HG03025 (cell line): Measurements from ENCODE around the gene SLC9A7.
"Not testable (repeated sequence)": the region's sequence is repeated elsewhere in the genome, so short reads cannot be mapped to it uniquely, and the experiment has no call there.

Experiments used
- ATAC-seq: cut with Tn5 transposase; IDR thresholded peaks from one replicate; pipeline ENCODE4 v1.9.1; 2021; ENCODE audit warnings: mild to moderate bottlenecking, moderate library complexity; ENCODE audit not compliant: unreplicated experiment, low FRiP score

SLC9A7 gene

DNA sequence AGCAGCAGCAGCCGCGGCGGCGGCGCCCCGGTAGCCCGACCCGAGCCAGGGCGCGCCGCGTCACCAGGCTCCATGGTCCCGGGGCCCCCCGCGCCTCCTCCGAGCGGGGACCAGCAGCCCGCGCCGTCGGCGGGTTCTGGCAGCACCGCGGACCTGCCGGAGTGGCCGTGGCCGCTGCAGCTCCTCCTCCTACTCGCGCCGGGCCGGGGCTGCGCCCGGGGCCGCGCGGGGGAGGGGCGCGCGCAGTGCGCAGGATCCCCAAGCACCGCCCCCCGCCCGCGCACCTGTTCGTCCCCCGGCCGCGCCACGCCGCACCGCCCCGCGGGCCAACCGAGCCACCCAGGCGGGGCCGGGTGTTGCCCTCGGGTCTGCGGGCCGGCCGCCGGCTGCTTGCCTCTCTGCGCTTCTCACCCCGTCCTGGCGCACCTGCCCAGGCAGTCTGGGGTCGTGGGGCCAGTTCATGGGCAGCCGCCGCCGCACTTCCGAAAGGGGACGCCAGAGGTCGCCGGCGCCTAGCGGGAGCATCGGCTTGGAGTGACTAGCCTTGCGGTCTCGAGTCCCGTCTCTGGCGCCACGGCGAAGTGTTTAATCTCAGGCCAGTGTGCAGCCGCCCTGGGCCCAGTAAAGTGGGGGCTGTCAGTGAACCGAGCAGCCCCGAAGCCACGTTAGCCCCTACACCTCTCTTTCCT lies at the start of gene SLC9A7:
TSS of gene SLC9A7 (minus strand) at position 163 of the 689 bp plus-strand sequence. CDS start at position 74, 89 bp downstream.
- ATAC-seq = peak; percentile 59

DNA sequence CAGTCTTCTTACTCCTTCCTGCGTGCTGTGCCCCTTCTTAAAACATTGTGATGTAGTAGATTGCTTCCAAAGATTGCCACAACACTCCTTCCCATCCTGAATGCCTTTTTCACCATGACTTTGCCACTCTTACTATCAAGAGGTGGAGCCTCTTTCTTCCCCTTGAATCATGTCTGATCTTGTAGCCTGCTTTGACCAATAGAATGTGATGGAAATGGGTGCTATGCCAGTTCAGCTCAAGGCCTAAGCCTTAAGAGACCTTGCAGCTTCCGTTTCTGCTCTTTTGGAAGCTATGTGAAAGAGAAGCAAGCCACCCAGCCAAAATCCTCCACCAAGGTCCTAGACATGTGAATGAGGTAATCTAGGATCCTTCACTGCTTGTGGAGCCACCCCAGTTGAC lies 46.4 kb upstream of the SLC9A7 start:
- no peak for ATAC-seq

DNA sequence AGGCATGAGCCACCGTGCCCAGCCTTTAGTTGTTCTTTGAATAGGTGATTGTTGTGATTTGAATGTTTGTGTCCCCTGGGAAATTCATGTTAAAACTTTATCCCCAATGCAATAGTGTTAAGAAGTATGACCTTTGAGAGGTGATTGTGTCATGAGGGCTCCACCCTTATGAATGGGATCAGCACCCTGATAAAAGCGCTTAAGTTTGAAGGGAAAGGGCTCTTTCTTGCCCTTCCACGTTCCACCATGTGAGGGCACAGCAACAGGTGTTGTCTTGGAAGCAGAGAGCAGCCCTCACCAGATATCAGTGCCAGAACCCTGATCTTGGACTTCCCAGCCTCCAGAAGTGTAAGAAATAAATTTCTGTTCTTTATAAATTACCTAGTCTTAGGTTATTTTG lies 44.2 kb upstream of the SLC9A7 start:
- no peak for ATAC-seq

DNA sequence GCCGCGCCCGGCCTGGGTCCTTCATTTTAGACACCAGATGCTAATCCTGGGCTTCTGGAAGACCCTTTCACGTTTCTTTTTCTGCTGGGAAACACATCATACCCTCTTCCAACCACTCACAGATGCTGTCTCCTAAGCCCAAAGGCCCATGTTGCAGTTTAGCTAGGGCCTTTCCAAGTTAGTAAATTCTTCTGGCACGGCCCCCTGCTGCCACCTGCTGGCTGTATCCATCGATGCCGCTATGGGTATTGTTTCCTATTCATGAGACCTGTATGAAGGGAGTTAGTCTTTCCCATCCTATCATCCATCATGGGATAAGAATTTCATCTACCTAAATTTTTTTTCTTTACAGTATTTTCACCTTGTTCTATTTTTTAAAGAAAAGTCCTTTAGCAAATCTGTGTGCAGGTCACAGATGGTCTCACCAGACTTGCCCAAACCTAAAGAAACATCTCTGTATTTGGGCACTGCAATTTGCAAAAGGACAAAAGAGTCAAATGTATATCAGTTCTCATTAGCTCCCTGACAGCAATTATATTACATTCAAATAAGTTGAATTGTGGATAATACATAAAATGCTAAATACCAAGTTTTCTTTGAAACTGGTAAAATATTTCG lies 37.8 kb upstream of the SLC9A7 start:
- ATAC-seq = no peak

DNA sequence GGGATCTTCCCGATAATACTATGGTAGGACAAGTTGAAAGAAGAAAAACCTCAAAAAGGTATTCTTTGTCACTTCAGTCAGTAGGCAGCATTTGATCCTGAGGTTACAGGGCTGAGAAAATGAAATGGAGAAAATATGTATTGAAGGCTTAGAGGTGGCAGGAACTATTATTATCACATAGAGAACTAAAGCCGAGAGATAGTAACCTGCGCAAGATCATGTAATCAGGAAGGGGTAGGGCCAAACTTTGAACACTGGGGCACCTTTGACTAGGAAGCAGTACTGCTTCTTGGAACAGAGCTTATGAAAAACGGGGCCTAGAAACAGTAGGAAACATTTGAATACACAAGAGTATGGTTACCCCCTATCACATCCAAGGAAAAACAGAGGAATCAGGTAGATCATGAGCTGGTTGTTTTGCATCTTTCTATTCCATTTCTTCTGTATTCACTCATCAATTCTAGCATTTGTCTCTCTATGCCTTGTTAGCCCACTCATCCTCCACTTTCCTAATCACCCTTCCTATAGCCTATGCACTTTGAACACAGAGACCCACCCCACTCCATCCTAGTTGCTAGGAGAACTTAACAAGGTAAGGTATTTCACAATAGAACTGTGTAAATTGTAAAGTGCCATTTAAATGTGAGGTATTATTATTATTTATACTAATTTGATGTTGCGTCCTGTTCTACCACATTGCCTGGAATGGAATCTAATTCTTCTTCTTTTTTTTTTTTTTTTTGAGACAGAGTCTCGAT lies 34.6 kb upstream of the SLC9A7 start:
- no peak for ATAC-seq

DNA sequence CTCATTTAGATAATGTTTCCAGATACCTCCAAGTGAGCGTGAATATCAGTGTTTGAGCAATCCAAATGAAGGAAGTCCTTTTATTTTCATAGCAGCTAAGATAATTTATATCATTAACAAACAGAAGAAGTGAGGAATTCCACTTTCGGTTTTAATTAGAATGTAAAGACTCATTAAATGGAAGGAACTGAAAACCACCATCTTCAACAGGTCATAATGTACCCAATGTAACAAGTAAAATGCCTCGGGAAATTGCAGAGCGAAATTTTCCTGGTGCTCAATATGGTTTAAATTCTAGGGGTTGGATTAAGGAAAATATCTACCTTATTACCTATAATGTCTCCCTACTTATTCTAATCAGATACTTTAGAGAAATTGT lies 33.9 kb upstream of the SLC9A7 start:
- no peak for ATAC-seq

DNA sequence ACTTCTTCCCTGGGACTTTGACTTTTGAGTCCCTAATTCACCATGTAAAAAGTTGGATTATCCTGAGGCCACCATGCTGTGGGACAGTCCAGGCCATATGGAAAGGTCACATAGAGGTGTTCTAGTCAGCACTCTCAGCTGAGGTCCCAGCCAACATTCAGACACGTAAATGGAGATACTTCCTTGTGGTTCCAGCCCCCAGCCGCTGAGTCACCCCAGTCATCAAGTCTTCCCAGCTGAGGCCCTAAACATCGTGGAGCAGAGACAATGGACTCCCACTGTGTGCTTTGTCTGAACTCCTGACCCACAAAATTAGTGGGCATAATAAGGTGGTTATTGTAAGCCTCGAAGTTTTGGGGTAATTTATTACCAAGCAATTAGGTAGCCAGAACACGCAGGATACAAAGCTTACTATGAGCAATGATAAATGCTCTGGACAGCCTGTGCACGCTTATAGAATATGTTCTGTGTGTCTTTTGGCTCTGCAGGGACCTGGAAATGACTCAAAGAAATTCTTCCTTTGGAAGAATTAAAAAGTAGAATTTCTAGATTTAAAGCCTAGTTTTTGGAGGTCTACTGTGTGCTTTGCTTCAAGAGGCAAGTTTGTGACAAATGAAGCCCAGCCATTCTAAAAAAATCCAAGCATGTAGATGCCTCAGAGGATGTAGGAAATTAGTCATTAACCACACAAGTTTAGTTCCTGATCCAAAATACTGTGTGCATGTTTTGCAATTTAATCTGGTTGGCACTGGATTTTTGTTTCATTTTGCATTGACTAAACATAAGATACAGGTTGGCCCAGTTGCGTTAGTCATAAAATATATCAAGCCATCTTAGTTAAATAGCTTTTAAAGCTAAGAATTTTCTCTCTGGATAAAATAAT lies 33.2 kb upstream of the SLC9A7 start:
- no peak for ATAC-seq

DNA sequence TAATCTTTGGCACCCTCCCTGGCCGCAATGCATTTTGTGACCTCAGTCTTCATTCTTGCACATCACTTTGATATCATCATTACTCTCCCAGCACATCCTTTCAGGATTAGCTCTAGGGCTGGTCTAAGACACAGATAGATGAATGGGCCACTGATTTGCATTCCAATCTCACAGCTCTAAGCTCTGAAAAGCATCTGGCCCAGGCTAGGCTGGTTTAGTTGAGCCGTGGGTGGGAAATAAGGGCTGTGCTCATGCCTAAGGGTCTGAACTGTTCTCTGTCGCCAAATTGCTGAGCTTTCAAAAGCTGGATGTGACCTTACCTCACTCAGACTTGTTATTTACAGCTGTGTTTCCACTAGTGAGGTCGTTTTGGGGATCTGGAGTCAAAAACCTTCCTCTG lies 30.0 kb upstream of the SLC9A7 start:
- ATAC-seq = no peak

DNA sequence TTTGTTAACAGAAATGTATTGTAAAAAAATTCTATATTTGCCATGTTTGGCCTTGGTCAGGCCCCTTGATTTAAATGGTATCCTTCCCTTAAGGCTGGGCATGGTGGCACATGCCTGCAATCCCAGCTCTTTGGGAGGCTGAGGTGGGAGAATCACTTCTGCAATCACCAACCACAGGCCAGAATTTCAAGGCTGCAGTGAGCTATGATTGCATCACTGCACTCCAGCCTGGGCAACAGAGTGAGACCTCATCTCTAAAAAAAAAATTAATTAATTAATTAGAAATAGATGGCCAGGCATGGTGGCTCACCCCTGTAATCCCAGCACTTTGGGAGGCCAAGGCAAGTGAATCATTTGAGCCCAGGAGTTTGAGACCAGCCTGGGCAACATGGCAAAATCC lies 25.5 kb upstream of the SLC9A7 start:
- ATAC-seq = not testable (repeated sequence)

DNA sequence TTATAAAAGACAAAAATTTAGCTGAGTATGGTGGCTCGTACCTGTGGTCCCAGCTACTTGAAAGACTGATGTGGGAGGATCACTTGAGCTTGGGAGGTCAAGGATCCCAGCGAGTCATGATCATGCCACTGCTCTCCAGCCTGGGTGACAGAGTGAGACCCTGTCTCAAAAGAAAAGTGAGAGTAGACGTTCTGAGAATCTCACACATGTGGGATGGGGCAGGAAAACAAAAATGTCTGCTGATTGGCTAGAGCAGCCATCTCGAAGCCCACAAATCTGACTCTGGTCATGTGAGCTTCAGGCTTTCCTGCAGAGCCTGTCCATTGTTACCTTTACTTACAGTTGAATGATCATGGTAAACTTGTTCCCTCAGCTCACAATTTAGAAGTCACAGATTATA lies 23.1 kb upstream of the SLC9A7 start:
- ATAC-seq = no peak

DNA sequence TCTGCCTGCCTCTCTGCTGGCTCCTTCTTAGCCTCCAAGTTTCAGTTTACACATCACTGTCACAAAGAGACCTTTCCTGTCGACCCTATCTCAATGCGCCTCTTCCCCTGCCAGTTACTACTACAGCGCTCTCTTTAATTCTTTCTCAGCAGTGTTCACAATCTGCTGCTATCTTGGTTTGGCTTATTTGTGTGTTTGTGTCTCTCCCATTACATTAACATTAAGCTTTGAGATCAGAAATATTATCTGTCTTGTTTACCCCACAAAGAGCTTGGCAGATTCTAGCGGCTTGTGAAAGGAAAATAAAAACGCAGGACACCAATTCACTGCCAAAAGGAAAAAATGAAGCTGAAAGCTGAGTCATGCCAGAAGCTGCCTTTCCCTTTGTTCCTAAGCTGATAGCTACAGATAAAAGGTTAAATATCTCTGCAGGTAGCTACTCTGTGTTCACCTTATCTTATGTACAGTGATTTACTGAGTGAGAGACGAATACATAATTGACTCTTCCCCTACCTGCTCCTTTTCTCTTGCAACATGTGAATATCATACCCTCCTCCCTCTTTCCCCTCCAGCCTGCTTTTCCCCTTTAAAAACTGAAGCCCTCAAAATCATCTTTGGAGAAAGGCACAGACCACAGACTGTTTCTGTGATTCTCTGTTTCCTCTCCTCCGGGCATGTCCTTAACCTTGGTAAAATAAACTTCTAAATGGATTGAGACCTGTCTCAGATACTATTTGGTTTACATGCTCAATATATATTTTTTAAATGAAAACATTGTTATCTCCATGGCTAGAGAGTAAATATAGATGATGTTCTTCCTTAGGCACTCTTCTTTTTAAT lies 19.3 kb upstream of the SLC9A7 start:
- ATAC-seq = no peak

DNA sequence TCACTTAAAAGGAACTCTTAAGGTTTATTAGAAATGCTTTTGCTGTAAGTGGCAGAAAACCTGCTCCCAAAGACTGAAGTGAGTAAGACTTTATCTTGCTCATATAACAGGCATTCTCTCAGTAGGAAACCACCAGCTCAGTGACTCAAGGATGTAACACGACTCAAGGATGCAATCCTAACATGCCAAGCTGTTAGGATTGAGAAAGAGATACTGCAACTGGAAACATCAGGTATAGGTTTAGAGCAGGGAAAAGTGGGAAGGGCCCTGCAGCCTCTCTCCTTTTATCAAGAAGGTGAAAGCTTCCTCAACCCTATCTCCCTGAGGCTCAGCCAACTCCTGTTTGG lies 11.9 kb upstream of the SLC9A7 start:
- no peak for ATAC-seq

DNA sequence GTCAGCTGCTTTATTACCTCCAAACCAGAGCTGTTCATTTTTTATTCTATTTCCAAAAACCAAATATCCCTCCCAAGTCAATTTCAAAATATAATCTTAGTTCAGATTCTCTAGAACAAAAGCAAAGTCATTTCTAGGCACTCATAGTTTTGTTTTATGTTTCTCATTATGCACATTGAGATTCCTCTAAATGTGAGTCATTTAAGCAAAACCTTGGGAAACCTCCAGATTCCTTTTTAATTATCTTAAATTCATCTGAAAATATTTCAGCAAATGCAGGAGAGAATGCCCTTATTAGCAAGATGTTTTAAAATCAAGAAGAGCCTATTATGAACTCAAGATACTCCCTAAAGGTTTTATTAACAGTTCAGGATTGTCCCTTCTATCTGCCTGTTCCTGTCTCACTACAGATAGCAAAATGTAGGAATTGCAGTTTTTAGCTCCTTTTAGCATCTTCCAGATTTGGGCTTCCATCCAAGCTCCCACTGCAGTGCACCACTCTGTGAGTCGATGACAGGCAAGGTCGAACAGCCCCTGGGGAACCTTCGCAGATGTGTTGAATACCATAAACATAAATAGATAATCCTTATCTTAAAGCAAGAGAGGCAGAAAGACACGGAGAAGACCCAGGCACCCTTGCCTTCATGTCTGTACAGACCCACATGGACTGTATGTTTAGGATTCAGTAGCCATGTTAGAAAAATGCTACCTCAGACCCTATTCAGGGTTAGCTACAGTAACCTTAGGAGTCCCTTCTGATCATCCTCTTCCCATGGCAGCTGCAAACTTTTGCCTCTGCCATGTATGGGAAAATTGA lies 11.3 kb upstream of the SLC9A7 start:
- no peak for ATAC-seq

DNA sequence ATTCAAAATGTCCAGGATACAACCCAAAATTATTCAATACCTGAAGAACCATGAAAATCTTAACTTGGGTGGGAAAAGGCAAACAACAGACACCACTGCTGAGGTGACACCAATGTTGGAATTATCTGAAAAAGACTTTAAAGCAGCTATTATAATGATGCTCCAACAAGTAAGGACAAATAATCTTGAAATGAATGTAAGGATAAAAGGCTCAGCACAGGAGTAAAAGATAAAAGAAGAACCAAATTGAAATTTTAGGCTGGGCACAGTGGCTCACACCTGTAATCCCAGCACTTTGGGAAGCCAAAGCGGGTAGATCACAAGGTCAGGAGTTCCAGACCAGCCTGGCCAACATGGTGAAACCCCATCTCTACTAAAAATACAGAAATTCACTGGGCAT lies 4.0 kb upstream of the SLC9A7 start:
- no peak for ATAC-seq

DNA sequence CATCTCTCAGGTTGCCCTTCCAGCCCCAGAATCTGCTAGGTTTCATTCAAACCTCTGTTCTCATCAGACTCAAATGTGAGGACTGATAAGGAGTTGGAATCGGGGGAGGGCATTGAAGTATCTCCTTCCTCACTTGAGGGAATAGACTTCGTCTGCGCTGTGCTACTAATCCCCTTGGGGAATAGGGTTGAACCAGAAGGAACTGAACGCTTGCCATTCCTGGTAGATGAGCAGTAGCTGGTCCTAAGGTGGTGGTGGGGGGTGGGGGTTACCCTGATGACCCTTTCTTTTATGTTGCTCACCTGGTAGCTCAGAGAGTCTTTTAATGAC lies 692 bp upstream of the SLC9A7 start:
- no peak for ATAC-seq

DNA sequence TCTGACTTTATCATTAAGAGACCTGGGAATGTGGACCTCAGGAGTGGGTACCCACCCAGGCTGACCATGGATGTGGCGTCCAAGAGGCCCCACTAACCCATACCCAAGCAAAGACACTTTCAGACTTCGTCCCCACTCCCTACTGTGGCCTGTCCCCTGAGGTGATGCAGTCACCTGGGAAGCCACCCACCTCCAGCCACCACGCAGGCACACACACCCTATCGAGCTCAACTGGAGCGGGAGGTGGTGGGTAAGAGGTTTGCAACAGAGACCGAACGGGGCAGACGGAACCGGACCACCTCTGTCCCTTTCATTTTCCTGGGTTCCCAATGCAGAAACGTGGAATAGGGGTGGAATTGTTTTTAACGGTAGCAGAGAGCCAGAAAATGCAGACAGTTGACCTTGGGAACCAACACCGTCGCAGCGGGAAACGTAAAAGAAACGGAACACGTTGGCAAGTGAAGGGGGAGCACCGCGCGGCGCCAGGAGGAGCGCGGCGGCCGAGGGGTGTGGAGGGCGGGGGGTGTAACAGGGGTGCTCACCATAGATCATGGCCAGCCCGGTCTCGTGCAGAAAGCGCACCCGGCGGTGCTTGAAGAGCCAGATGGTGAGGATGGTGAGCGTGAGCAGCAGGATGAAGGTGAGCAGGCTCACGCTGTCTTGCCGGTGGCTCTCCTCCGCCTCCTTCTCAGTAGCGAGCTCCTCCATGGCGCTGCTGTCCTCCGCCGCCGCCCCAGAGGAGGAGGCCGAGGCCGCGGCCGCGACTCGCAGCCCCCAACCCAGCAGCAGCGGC lies 559 bp downstream of the SLC9A7 start:
- peak; percentile 13 for ATAC-seq

DNA sequence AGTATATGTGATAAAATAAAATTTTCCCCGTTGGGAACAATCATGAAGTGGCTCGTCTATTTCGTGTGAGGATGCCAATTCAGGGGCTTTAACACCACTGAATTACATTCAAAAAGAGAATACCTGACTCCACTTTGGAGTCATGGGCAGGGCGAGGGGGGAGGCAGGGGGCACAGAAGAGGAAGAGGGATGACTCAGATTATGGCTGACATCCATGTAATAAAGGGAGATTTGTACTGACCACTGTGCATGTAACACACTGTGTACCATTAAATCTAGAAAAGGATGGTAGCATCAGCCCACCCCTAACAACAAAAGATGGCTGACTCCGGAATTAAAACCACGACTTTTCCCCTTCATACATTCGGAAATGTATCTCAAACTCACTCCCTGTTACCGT lies 1.3 kb downstream of the SLC9A7 start:
- no peak for ATAC-seq

DNA sequence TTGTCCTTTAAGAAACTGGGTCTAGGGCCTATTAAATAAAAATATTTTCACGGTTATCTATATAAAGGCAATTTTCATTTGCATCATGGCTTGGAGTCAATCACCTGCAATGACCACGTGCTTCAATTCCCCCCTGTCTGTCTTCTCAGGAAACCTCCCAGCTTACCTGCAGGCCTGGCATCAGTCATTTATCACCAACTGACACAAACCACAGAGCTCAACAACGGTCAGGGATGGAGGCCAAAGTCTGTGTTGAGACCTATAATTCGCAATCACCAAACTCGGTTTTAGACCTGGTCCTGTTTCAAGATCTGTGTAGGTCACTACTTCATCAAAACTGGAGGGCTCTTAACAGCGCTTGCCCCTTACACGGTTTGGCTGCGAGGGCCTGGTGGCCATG lies 1.9 kb downstream of the SLC9A7 start:
- ATAC-seq = no peak

DNA sequence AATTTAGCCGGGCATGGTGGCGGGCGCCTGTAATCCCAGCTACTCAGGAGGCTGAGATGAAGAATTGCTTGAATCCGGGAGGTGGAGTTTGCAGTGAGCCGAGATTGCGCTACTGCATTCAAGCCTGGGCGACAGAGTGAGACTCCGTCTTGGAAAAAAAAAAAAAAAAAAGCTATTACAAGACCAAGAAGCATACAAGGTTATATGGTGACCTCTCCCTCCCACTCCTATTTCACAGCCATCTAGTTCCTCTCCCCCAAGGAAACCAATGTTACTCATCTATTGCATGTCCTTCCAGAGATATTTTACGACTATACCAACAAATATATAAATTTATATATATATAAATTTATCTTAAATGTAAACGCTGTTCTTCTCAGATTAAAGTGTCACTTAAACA lies 3.2 kb downstream of the SLC9A7 start:
- no peak for ATAC-seq
